Esophagus squamous epithelium (tissue), 5 donors: ENCODE results near the gene TMEM63A. TPM values are rescaled to one million over a fixed set of nuclear protein-coding genes. Genes with fewer than 3 reads are reported as not detected.

Experiments
- DNase-seq: peaks from one replicate; lab custom pipeline; 2025; lab: John Stamatoyannopoulos, UW
- H3K27ac ChIP-seq, 4 donors: fragments of 200-600 bp; sonication (generic); one replicate each; pipeline ENCODE4 v1.5.1; 2016 to 2019; ENCODE audit warnings: mild to moderate bottlenecking in 1 of 4
- H3K27me3 ChIP-seq, 4 donors: fragments of 200-600 bp; sonication (generic); 1 replicate in 3 of 4; 2 replicates in 1 of 4; pipeline versions ENCODE4 v1.5.1 to v1.6.0; 2017 to 2021; ENCODE audit warnings: antibody characterized with exemption in 1 of 4
- H3K36me3 ChIP-seq, 3 donors: fragments of 200-600 bp; sonication (generic); one replicate each; pipeline ENCODE4 v1.5.1; 2016 to 2019
- H3K4me1 ChIP-seq, 3 donors: fragments of 200-600 bp; sonication (generic); one replicate each; pipeline ENCODE4 v1.5.1; 2017 to 2019
- H3K4me3 ChIP-seq, 4 donors: fragments of 200-600 bp; sonication (generic); 1 replicate in 3 of 4; 2 replicates in 1 of 4; pipeline ENCODE4 v1.5.1; 2016 to 2019; ENCODE audit warnings: mild to moderate bottlenecking in 2 of 4, moderate library complexity in 1 of 4
- H3K9me3 ChIP-seq, 3 donors: fragments of 200-600 bp; sonication (generic); one replicate each; pipeline ENCODE4 v1.5.1; 2016 to 2019
- POLR2A ChIP-seq, 4 donors: fragments of 450-650 bp; IDR thresholded peaks; one replicate each; pipeline ENCODE4 v1.6.1; 2017; ENCODE audit warnings: antibody characterized with exemption in 4 of 4, mild to moderate bottlenecking in 4 of 4, moderate library complexity in 3 of 4
- WGBS, 2 donors: methylation state at CpG; one replicate each; pipeline ENCODE4 v1.1.5; 2018; 5-methylcytosine and 5-hydroxymethylcytosine counted together
- intact Hi-C: fragments of 100-400 bp; cut with DNase I; formaldehyde crosslinking; loops from one replicate; pipeline ENCODE4 v1.15.0; 2022
- total RNA-seq, 4 donors: library from RNA; depleted of rRNA; stranded (reverse); fragments of >200 nt; gene quantifications; one replicate each; pipeline ENCODE4 v1.1.0, GENCODE V29; 2016
- TF ChIP-seq, protein P1 (sequence below), 6 experiments: fragments of 450-650 bp in 4 of 6; fragments of 200-600 bp in 2 of 6; sonication (generic) in 2 of 6; IDR thresholded peaks; one replicate each; pipeline ENCODE4 v1.5.1; 2016 to 2019; ENCODE audit warnings: antibody characterized with exemption in 6 of 6, mild to moderate bottlenecking in 4 of 6, moderate library complexity in 4 of 6
- donor health status: DM: yes; HTN: yes; CAD: no.

TMEM63A gene
- total RNA-seq, 4 donors from 2014 or later = 9.8 to 27.1 (median 18.3) TPM

DNA sequence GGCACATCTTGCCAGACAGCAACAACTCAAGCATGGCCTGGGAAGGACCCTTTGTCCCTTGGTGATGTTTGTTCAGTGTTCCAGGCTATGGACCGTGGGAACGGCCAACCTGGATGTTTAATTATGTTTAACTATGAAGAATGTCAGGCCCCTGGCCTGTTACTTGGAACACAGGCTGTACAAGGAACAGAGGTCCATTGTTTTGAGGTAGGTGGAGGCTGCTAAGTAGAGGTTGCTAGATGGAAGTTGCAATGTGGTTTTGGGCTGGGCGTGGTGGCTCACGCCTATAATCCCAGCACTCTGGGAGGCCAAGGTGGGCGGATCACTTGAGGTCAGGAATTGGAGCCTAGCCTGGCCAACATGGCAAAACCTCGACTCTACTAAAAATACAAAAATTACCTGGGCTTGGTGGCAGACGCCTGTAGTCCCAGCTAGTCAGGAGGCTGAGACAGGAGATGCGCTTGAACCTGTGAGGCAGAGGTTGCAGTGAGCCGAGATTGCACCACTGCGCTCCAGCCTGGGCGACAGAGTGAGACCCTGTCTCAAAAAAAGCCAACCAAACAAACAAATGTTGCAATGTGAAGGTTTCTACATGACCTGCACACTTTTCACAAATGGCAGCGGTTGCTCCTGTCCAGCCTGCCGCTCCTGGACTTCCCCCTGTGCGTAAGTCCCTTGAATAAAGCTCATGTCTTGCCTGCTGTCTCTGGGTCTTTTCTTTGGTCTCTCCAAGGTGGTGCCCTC is 9.2 kb upstream of the TMEM63A start:
- Histone ChIP-seq H3K36me3 (no peaks in the 10 kb centered on the region), H3K4me1 (peaks cover 0 to 6% (median 0%) of the 10 kb centered on the region in 3 donors), H3K4me3 (no peak overlapping the region), H3K9me3 (no peaks in the 10 kb centered on the region), H3K27ac (no peak overlapping the region), H3K27me3 (peaks cover 0 to 11% (median 0%) of the 10 kb centered on the region in 4 donors)
- no peak for DNase-seq
- 75 to 89% methylated on average over 8 to 14 of the region's 14 CpGs for WGBS, 2 donors
- TF ChIP-seq, protein P1, sequence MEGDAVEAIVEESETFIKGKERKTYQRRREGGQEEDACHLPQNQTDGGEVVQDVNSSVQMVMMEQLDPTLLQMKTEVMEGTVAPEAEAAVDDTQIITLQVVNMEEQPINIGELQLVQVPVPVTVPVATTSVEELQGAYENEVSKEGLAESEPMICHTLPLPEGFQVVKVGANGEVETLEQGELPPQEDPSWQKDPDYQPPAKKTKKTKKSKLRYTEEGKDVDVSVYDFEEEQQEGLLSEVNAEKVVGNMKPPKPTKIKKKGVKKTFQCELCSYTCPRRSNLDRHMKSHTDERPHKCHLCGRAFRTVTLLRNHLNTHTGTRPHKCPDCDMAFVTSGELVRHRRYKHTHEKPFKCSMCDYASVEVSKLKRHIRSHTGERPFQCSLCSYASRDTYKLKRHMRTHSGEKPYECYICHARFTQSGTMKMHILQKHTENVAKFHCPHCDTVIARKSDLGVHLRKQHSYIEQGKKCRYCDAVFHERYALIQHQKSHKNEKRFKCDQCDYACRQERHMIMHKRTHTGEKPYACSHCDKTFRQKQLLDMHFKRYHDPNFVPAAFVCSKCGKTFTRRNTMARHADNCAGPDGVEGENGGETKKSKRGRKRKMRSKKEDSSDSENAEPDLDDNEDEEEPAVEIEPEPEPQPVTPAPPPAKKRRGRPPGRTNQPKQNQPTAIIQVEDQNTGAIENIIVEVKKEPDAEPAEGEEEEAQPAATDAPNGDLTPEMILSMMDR (IDR thresholded peaks at IDR 0.05) = no peak
- TF ChIP-seq POLR2A (IDR thresholded peaks at IDR 0.05) = no peak
- intact Hi-C loops = no loop called here

DNA sequence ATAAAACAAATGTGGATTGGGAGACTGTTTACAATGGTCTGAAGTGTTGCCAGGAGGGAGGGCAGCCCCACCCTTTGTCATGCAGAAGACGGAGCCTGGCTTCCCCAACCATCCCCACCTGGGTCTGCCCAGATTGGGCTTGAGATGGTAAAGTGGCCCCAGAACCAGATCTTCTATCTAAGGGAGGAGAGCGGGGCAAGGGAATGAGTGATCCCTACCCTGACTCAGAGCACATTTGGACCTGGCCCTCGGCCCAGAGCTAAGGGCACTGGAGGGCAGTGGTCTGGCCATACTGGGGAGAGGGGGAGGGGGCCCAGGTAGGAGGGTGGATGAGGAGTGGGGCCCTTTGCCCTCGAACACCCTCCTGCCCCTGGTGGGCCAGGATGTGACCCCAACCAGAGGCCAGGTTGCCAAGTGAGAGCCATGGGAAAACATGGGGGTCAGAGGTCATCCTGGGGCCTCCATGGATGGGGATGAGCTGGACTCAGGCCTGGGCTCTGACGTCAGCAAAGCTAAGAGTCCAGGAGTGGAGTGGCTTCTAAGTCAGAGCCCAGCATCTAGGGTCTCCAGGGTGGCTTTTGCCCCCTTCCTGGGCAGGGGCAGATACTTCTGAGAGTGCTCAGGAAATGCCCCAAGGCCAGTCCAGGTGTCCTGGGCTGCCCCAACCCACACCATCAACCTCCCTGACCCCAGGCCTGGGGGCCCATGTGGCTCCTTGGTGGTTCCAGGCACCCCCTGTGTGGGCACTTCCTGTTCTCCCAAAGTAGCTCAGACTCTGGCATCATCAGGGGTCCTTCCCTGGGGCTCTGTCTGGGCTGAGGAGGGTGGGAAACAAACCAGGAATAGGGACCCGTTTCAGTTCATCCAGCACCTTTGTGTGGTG is 8.4 kb upstream of the TMEM63A start:
- Histone ChIP-seq H3K36me3 (no peaks in the 10 kb centered on the region), H3K4me1 (peaks cover 0 to 6% (median 0%) of the 10 kb centered on the region in 3 donors), H3K9me3 (no peaks in the 10 kb centered on the region), H3K27ac (peak overlapping the region in 1 of 4 donors; percentile 21), H3K27me3 (peaks cover 0 to 11% (median 0%) of the 10 kb centered on the region in 4 donors), H3K4me3 (no peak overlapping the region)
- intact Hi-C loops = no loop called here
- no peak for TF ChIP-seq POLR2A (IDR thresholded peaks at IDR 0.05)
- TF ChIP-seq, protein P1 (IDR thresholded peaks at IDR 0.05) = no peak
- no peak for DNase-seq
- 55 to 67% methylated on average over 4 of the region's 6 CpGs for WGBS, 2 donors

DNA sequence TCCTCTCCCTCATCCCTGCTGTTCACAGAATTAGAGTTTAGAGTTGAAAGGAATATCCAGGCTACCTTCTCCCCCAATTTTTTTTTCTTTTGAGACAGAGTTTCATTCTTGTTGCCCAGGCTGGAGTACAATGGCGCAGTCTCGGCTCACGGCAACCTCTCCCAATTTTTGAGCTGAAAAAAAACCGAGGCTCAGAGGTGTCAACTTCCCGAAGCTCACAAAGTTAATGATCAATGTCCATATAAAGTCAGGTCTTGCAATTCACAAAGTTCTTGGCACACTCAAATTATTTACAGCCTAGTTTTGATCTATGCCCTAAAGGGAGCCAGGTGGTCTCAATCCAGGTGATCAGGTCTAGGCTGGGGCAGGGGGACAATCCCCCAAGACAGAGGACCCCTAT is 7.6 kb upstream of the TMEM63A start:
- no peak for DNase-seq
- Histone ChIP-seq H3K4me3 (no peak overlapping the region), H3K4me1 (peaks cover 0 to 6% (median 0%) of the 10 kb centered on the region in 3 donors), H3K9me3 (no peaks in the 10 kb centered on the region), H3K27ac (no peak overlapping the region), H3K36me3 (no peaks in the 10 kb centered on the region), H3K27me3 (peaks cover 0 to 11% (median 0%) of the 10 kb centered on the region in 4 donors)
- no peak for TF ChIP-seq POLR2A (IDR thresholded peaks at IDR 0.05)
- TF ChIP-seq, protein P1 (IDR thresholded peaks at IDR 0.05) = no peak
- WGBS, 2 donors = 86% methylated on average over 5 of the region's 5 CpGs
- intact Hi-C loops = no loop called here

DNA sequence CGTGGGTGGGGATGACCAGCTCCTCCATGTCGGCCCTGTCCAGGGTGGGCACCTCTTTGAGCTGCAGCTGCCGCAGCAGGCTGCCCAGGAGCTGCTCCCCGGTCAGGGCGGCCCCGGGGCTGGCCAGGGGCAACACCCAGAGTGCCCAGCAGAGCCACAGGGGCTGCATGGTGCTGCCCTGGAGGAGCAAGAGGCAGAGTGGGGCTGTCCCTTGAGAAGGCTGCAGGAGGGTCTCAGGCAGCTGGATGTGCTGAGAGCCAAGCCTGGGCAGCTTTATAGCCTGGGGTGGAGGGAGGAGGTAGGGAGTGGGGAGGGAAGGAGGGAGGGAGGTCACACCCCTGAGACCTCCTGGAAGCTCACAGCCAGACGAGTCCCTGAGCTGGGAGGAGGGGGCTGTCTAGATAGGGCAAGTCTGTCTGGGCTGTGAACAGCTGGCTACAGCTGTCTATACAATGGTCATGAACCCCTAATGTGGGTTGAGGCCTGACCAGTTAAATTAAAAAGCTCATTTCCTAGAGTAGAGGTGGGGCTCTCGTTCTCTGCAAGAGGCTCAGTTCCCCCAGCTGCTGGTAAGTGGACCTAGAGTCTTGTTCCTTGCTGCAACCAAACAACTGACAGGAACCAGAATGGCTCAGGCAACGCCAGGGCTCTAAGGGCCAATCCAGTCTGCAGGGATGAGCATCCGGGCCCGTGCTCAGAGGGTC is 6.9 kb upstream of the TMEM63A start, which contains the start of gene LEFTY1:
Gene LEFTY1 (minus strand): TSS at position 249 of the 704 bp plus-strand sequence. CDS start 80 bp downstream, at position 169.
- no peak within 1 kb of the TSS for H3K27ac ChIP-seq
- H3K4me3 ChIP-seq = no peak within 1 kb of the TSS
- no peak for DNase-seq
- no peaks in the 10 kb centered on the region for H3K36me3 ChIP-seq
- H3K9me3 ChIP-seq = no peaks in the 10 kb centered on the region
- intact Hi-C loops = no loop called here
- WGBS, 2 donors = 60 to 68% methylated on average over 2 to 4 of the region's 11 CpGs
- H3K4me1 ChIP-seq = peaks cover 0 to 6% (median 0%) of the 10 kb centered on the region in 3 donors
- H3K27me3 ChIP-seq = peaks cover 0 to 11% (median 0%) of the 10 kb centered on the region in 4 donors
- TF ChIP-seq POLR2A (IDR thresholded peaks at IDR 0.05) = no peak
- TF ChIP-seq, protein P1 (IDR thresholded peaks at IDR 0.05) = no peak
